ENCODE measurements around the gene CD8B2.
"Not testable (repeated sequence)": the region's sequence is repeated elsewhere in the genome, so short reads cannot be mapped to it uniquely, and the experiment has no call there.

The CD8B2 gene

DNA sequence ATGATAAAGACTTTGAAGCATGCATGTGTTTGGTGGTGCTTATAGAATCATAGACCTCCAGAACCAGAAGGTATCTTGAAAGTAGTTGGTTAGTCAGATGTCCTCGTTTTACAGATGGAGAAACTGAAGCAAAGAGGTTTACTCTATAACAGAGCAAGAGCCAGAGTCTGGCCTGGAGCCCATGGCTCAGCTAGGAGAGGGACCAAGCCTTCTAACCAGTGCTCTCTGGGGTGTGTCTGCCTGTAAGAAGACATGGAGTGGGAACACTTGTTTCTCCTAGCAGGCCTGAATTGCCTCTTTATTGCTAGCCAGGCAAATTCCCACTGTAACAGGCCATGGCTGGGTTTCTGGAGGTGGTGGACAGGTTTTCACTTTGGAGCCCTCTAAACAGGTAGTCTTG is 67.9 kb downstream of the CD8B2 start:
- TF ChIP-seq CTCF (IDR thresholded peaks at IDR 0.05; ENCODE audit: low read length, missing control alignments), result no peak
- DNase-seq (ENCODE audit: low read depth), result no peak
- no peak overlapping the region for H3K4me3 ChIP-seq (replicated peaks; ENCODE audit: low read depth, low read length)

- not testable (repeated sequence) for DNase-seq (ENCODE audit: low read depth); H3K4me3 ChIP-seq (replicated peaks; ENCODE audit: low read depth, low read length)
These were observed 72.6 kb downstream of the CD8B2 start for GRCh38 chr2:106559786-106560185.

DNA sequence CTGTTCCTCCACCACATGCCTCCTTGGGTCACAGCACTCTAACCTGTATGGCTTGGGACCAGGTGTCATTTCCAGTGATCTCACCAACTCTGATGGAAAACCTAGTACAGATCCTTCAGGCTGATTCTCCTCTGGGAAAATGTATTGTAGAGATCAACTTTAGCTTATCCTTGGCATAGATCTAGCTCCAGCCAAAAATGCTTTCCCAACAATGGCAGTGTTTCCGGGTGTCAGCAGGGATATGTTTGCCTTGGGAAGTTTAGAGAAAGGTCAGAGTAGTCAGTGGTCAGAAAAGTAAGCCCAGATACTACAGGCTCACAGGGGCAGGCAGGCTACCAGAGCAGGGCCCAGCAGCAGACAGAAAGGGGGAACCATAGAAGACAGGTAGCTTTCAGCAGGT is 73.6 kb downstream of the CD8B2 start:
- TF ChIP-seq CTCF (IDR thresholded peaks at IDR 0.05; ENCODE audit: low read length, missing control alignments), result no peak
- DNase-seq (ENCODE audit: low read depth), result no peak
- no peak overlapping the region for H3K4me3 ChIP-seq (replicated peaks; ENCODE audit: low read depth, low read length)

GRCh38 chr2:106561356-106561755 is 74.2 kb downstream of the CD8B2 start:
- DNase-seq (ENCODE audit: low read depth), result no peak
- H3K4me3 ChIP-seq (replicated peaks; ENCODE audit: low read depth, low read length), result no peak overlapping the region
- TF ChIP-seq CTCF (IDR thresholded peaks at IDR 0.05; ENCODE audit: low read length, missing control alignments), result no peak

DNA sequence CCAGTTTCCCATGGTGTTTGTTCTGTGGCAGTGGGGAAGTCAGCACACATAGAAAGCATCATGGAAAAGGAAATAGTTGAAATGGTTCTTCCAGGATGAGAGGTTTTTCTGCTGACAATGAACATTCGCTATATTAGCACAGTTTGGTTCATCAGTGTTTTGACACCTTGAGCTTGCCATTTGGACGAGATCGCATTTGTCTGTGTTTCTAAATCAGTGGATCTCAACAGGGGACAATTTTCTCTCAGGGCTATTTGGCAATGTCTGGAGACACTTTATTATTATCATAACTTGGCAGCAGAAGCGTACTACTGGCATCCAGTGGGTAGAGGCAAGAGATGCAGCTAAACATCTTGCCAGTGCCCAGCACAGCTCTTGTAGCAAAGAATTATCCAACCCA is 74.6 kb downstream of the CD8B2 start:
- no peak for DNase-seq (ENCODE audit: low read depth)
- TF ChIP-seq CTCF (IDR thresholded peaks at IDR 0.05; ENCODE audit: low read length, missing control alignments), result no peak
- H3K4me3 ChIP-seq (replicated peaks; ENCODE audit: low read depth, low read length), result no peak overlapping the region

DNA sequence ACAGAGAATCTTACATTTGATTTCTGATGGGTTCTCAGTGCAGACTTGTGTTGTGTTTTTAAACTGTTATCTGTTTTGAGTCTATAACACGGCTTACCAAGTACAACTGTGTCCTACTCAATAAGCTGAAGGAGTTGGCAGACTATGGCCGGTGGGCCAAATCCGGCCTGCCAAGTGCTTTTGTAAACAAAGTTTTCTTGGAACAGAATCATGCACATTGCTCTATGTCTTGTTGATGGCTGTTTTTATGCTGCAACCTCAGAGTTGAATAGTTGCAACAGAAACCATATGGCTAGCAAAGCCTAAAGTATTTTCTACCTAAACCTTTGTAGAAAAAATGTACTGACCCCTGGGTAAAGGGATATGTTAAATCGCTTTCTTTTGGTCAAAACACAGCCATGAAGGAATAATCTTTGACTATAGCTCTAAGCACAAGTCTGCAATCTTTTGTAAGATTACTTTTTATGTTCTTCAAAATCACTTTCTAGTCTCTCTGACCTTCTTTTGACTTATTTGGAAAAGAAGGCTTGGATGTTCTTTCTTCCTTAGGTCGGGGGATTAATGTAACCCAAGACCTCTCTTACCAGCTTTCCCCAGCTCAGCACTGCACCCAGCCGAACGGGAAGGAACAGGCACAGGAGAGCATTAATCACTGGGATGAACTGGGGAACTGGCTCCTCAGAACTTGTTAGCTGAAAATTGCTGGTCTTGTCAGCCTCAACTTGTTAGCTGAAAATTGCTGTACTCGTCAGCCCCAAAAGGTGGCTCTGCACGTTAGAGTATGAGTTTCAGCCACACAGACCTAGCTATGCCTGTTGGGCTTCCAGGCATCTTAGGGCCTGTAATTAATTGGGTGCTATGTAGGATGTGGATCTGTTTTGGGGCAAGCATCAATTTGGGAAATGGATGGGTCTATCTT is 75.4 kb downstream of the CD8B2 start:
- DNase-seq (ENCODE audit: low read depth), result no peak
- H3K4me3 ChIP-seq (replicated peaks; ENCODE audit: low read depth, low read length), result no peak overlapping the region
- TF ChIP-seq CTCF (IDR thresholded peaks at IDR 0.05; ENCODE audit: low read length, missing control alignments), result no peak

DNA sequence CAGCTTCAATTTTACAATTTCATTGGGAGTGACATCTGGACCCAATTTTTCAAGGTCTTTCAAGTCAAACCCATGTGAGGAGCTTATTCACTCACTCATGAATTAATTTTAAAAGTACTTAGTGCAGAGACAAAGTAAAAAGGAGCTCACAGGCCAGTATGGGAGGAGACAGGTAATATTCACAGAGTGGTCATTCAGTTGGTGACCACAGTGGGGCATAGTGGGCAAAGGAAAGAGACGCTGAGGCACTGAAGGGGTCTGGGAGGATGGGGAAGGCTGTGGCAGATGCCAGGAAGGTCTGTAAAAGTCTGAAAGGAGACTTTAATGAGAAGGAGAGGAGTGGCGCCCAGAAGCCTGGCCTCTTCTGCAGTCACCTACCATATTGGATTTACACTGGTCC is 76.0 kb downstream of the CD8B2 start:
- H3K4me3 ChIP-seq (replicated peaks; ENCODE audit: low read depth, low read length), result no peak overlapping the region
- peak; percentile 19 for TF ChIP-seq CTCF (IDR thresholded peaks at IDR 0.05; ENCODE audit: low read length, missing control alignments)
- no peak for DNase-seq (ENCODE audit: low read depth)
